Large intestine (tissue), 3 donors: ENCODE results near the gene RPL26. TPM values are rescaled to one million over a fixed set of nuclear protein-coding genes. Genes with fewer than 3 reads are reported as not detected.

Source experiments
- DNase-seq, 2 donors: peaks; one replicate each; pipeline versions ENCODE4 v3.0.0 to v3.0.0-alpha.2; 2013
- H3K27ac ChIP-seq: one replicate; pipeline ENCODE4 v1.5.1; 2013; ENCODE audit warnings: low read length
- H3K27me3 ChIP-seq: 2 replicates; pipeline ENCODE4 v1.6.1; 2013; ENCODE audit warnings: low read length; ENCODE audit not compliant: control insufficient read depth, insufficient read depth
- H3K36me3 ChIP-seq: 2 replicates; pipeline ENCODE4 v1.6.1; 2013; ENCODE audit warnings: low read length; ENCODE audit not compliant: control insufficient read depth, insufficient read depth
- H3K4me1 ChIP-seq: one replicate; pipeline ENCODE4 v1.6.1; 2013; ENCODE audit warnings: low read length; ENCODE audit not compliant: control insufficient read depth, insufficient read depth
- H3K4me3 ChIP-seq: one replicate; pipeline ENCODE4 v1.5.1; 2013; ENCODE audit warnings: low read length
- H3K9me3 ChIP-seq: one replicate; pipeline ENCODE4 v1.6.1; 2013; ENCODE audit warnings: mild to moderate bottlenecking, low read depth, low read length, moderate library complexity; ENCODE audit not compliant: control insufficient read depth
- WGBS: methylation state at CpG from one replicate; pipeline ENCODE4 v1.1.5; 2013; ENCODE audit warnings: low lambda C conversion rate; ENCODE audit not compliant: insufficient coverage; 5-methylcytosine and 5-hydroxymethylcytosine counted together
- polyA plus RNA-seq: library from polyadenylated mRNA; unstranded; fragments of 120-200 nt; gene quantifications from one replicate; pipeline ENCODE4 v1.2.1, GENCODE V29; 2013

The RPL26 gene
- polyA plus RNA-seq, 1 donor = 3,709 TPM

DNA sequence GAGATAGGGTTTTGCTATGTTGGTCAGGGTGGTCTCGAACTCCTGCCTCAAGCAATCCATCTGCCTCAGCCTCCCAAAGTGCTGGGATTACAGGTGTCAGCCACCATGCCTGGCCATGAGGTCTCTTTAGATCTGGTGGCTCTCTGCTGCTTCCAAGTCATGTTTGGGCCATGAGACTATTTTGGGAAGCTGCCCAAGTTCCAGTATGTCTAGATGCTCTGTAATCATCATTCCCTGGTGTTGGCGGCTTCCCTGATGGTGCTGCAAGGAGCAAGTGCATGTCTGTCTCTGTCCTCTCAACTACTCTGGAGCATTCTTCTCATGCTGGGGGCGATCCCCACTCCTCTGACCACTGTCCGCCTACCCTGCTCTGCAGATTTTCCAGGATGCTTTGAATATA lies 49.7 kb downstream of the RPL26 start:
- Histone ChIP-seq H3K9me3 (no peaks in the 10 kb centered on the region), H3K27ac (no peak overlapping the region), H3K4me3 (no peak overlapping the region), H3K27me3 (peaks cover 3% of the 10 kb centered on the region), H3K36me3 (no peaks in the 10 kb centered on the region), H3K4me1 (no peaks in the 10 kb centered on the region)
- no CpG with 5 or more reads among the region's 4 CpGs for WGBS
- DNase-seq = no peak

DNA sequence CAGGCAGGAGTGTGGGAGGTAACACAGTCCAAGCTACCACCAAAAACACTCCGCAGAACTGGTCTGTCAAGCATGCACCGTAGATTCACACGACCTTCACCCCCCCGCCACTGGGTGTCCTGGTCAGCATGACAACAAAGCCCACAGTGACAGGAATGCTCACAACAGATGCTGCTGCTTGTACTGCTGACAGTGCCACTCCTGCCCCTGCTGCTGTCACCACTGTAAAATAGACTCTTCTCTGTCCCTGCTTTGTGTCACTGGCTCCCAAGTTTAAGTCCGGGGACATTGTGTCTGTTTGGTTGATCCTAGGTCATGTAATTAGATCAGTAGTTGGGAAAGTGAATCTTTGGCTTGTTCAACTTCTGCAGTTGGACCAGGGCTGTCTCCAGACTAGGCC lies 50.3 kb downstream of the RPL26 start:
- DNase-seq = no peak
- H3K36me3 ChIP-seq = no peaks in the 10 kb centered on the region
- peaks cover 3% of the 10 kb centered on the region for H3K27me3 ChIP-seq
- H3K27ac ChIP-seq = no peak overlapping the region
- no peaks in the 10 kb centered on the region for H3K4me1 ChIP-seq
- H3K9me3 ChIP-seq = no peaks in the 10 kb centered on the region
- no peak overlapping the region for H3K4me3 ChIP-seq
- WGBS = no CpG with 5 or more reads among the region's 5 CpGs

DNA sequence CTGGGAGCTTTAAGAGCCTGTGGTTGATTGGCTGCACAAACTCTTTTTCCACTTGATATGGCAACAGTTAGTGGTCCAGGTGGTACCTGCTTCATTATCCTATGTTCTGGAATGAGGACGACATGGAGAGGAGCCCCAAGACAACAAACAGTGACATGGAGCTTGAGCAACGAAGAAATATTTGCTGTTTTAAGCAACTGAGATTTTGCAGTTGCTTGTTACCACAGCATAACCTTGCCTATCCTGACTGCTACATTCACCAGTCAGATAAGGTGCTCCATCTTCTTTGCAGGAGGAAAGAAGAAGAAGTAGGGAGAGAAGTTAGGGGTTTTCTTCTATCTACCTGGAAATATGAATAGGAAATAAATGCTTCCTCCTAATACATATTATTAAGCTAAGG lies 50.9 kb downstream of the RPL26 start:
- 88% methylated on average over 2 of the region's 2 CpGs for WGBS
- H3K36me3 ChIP-seq = no peaks in the 10 kb centered on the region
- H3K4me1 ChIP-seq = peaks cover 1% of the 10 kb centered on the region
- no peak for DNase-seq
- no peaks in the 10 kb centered on the region for H3K9me3 ChIP-seq
- no peak overlapping the region for H3K27ac ChIP-seq
- no peak overlapping the region for H3K4me3 ChIP-seq
- H3K27me3 ChIP-seq = peaks cover 5% of the 10 kb centered on the region

Other genes with a start within 250 kb of the RPL26 start
- 27.2 TPM for gene PER1, start 230.8 kb downstream of the RPL26 start, polyA plus RNA-seq
- 95.0 TPM for gene VAMP2, start 220.2 kb downstream of the RPL26 start, polyA plus RNA-seq
- gene TMEM107, start 206.8 kb downstream of the RPL26 start, polyA plus RNA-seq = 11.4 TPM
- gene BORCS6, start 193.0 kb downstream of the RPL26 start, polyA plus RNA-seq = 6.3 TPM
- 22.6 TPM for gene AURKB, start 172.6 kb downstream of the RPL26 start, polyA plus RNA-seq
- gene CTC1, start 135.1 kb downstream of the RPL26 start, polyA plus RNA-seq = 25.3 TPM
- gene PFAS, start 133.9 kb downstream of the RPL26 start, polyA plus RNA-seq = 25.3 TPM
- 25.9 TPM for gene RANGRF, start 94.5 kb downstream of the RPL26 start, polyA plus RNA-seq
- 2.3 TPM for gene SLC25A35, start 87.8 kb downstream of the RPL26 start, polyA plus RNA-seq
- 5.7 TPM for gene ARHGEF15, start 73.0 kb downstream of the RPL26 start, polyA plus RNA-seq
- gene ODF4, start 43.4 kb downstream of the RPL26 start, polyA plus RNA-seq = not detected
- gene RNF222, start 14.6 kb upstream of the RPL26 start, polyA plus RNA-seq = 0.13 TPM
- 36.6 TPM for gene NDEL1, start 52.7 kb upstream of the RPL26 start, polyA plus RNA-seq
- gene MYH10, start 247.5 kb upstream of the RPL26 start, polyA plus RNA-seq = 73.6 TPM